Choroid plexus epithelial cell (primary cell): ENCODE data around the gene UPP2.

Source experiments
- DNase-seq: peaks from one replicate; pipeline ENCODE4 v3.0.0-alpha.2; 2010; ENCODE audit warnings: low read depth
- H3K4me3 ChIP-seq: 2 replicates; pipeline ENCODE4 v1.5.1; 2011; ENCODE audit warnings: low read depth, mild to moderate bottlenecking, control low read depth, low read length, moderate library complexity
- TF ChIP-seq, protein P1 (sequence below): conservative IDR thresholded peaks from 2 replicates; pipeline ENCODE4 v1.5.1; 2011; ENCODE audit warnings: low read depth, mild to moderate bottlenecking, control low read depth, inconsistent platforms, low read length, moderate library complexity

Gene UPP2

DNA sequence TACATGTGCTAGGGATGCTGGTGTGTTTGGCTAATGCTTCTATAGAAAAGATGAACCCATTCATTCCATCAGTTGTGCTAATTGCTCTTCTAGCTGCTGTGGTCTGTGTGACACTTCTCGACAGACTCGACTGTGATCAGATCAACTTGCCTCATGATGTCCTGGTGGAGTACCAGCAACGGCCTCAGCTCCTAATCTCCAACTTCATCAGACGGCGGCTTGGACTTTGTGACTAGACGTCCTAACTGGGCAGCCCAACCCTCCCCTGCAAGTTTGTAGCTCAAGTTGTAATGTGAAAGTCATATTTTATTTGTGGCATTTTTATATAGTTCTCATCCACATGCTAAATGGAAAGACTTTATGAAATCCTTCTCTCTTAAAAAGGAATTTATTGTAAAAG is 33.0 kb downstream of the UPP2 start:
- no peak overlapping the region for H3K4me3 ChIP-seq
- DNase-seq = no peak
- TF ChIP-seq, protein P1, sequence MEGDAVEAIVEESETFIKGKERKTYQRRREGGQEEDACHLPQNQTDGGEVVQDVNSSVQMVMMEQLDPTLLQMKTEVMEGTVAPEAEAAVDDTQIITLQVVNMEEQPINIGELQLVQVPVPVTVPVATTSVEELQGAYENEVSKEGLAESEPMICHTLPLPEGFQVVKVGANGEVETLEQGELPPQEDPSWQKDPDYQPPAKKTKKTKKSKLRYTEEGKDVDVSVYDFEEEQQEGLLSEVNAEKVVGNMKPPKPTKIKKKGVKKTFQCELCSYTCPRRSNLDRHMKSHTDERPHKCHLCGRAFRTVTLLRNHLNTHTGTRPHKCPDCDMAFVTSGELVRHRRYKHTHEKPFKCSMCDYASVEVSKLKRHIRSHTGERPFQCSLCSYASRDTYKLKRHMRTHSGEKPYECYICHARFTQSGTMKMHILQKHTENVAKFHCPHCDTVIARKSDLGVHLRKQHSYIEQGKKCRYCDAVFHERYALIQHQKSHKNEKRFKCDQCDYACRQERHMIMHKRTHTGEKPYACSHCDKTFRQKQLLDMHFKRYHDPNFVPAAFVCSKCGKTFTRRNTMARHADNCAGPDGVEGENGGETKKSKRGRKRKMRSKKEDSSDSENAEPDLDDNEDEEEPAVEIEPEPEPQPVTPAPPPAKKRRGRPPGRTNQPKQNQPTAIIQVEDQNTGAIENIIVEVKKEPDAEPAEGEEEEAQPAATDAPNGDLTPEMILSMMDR = no peak

DNA sequence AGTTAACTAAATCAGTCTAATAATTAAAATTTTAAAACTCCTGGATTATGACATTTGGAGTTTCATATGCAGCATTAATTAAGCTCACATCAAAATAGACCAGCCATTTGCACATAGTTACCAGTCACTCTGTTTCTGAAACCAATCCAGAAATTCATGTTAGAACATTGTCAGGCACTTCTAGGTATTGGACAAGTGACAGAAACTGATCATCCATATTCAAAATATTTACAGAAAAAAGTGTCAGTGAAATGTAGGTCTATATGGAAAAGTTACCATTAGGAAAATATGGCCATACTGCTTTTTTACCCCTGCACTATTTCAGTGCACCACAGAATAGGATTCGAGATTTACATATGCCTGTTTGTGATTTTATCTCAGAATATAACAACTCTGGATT is 33.4 kb downstream of the UPP2 start:
- TF ChIP-seq, protein P1 = no peak
- H3K4me3 ChIP-seq = no peak overlapping the region
- DNase-seq = no peak

DNA sequence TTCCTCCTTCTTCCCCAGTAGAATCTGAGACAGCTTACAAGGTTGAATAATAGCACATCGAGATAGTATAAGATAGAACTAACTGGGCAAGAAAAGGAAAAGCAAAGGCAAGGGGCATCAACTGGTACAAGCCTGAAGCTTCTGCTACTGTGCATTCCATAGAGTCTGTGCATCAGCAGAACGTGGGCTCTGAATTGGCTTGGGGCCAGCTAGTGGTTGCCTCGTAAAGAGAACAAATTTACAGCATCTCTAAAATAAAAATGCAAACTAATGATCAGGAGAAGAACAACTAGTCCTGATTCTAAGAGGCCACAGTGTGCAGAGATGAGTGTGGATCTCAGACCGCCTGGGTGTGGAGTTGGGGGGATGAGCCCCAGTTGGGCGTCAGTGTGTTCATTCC is 36.6 kb downstream of the UPP2 start:
- DNase-seq = peak; percentile 19
- no peak overlapping the region for H3K4me3 ChIP-seq
- TF ChIP-seq, protein P1 = no peak

DNA sequence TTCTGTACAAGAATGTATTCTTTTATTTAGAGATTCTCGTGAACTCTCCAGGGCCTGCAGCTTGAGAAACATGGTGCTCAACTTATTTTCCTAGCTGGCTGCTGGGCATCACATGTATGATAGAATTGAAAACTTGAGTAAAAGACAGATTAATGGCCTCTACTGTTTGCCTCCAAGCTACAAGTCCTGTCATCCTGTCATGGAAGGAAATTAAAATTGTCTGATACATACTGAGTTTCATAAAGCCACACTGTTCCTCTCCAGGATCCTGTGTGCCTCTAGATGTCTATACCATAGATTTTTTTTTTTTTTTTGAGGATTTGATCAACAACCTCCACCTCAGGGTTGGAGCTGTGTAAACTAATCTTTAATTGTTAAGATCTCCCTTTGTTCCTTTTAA is 38.5 kb downstream of the UPP2 start:
- no peak for DNase-seq
- TF ChIP-seq, protein P1 = no peak
- no peak overlapping the region for H3K4me3 ChIP-seq

DNA sequence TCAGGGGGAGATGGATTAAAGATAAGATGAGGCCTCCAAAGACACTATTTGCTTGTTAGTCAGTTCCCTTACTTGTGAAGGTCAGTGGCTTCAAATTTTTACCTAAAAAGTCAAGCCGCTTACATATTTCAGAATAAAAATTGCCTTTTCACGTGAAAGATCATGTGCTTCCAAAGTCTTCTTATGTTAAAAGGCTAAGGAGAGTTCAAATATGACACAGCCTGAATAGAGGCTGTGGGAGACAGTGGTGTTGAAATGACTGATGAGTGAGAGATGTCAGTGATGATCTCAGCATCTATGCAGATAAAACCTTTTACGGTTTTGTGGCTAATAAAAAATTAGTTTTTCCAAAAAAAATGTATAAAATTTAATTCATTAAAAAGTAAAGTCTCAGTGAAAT is 40.5 kb downstream of the UPP2 start:
- no peak for DNase-seq
- no peak overlapping the region for H3K4me3 ChIP-seq
- TF ChIP-seq, protein P1 = no peak

DNA sequence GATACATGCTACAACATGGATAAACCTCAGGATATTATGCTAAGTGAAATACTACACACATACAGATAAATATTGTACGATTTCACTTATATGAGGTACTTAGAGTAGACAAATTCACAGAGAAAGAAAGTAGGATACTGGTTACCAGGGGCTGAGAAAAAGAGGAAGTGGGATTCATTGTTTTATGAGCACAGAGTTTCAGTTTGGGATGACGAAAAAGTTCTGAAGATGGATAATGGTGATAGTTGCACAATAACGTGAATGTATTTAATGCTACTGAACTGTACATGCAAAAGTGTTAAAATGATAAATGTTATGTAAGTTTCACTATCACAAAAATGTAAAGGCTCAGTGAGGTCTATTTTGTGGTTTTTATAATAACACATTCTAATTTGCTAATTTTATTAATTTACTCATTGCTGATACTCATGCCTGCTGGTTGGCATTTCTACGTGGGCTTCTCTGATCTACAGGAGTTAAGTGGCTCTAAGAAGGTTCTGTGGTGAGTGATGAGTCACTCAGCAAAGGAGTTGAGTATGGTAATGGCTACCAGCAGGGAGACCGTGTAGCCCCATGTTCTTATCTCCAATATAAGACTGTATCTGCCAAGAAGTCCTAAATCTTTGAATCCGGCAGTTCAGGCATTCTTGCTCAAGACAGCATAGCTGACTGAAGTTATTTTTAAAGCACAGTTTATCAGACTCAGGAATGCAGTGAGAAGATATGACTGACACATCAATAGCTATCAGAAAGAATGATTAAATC is 41.1 kb downstream of the UPP2 start:
- H3K4me3 ChIP-seq = no peak overlapping the region
- DNase-seq = peak; percentile 77
- TF ChIP-seq, protein P1 = no peak

DNA sequence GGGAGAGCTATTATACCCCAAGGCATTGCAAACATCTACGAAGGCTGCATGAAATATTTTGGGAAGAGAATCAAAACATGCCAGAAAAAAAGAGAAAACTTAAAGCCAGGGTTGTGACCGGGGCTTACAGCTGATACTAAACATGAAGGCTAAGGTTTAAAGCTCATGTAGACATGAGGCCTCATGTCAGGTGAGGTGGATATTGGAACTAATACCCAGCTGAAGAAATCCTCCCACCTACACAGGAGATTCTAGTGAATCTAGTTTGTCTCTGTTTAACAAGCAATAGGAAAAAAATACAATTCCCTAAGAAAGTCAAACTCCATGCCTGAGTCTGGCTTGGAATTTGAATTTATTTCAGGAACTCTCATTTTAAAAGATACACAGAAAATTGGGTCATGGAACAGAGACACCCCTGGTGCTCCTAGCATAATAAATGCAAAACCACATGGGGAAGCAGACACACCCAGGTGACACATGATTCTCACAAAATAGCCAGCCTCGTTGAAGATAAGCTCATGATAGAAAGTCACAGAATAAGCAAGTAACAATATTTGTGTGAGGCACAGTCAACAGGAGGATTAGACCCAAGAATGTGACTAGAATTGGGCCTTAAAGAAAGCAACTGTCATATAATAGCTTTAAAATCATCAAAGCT is 42.2 kb downstream of the UPP2 start:
- no peak overlapping the region for H3K4me3 ChIP-seq
- DNase-seq = no peak
- TF ChIP-seq, protein P1 = no peak
